LNCaP clone FGC (cell line): Measurements from ENCODE around the gene UBE2K.
A peak's percentile ranks its signal among the peaks of the same experiment; 100 is the strongest.

Experiments used
- DNase-seq: peaks from one replicate; pipeline ENCODE4 v3.0.0-alpha.2; 2011; ENCODE audit warnings: low read depth
- H3K4me3 ChIP-seq: 2 replicates; pipeline ENCODE4 v1.5.1; 2011; ENCODE audit warnings: mild to moderate bottlenecking, low read depth, low read length, control low read depth
- TF ChIP-seq, protein P1 (sequence below): IDR thresholded peaks from 2 replicates; pipeline ENCODE4 v1.5.1; 2012; ENCODE audit warnings: mild to moderate bottlenecking; ENCODE audit not compliant: control insufficient read depth, insufficient read depth; ENCODE audit errors: extremely low read depth

The UBE2K gene

GRCh38 chr4:39814403-39815185, 116.7 kb downstream of the UBE2K start:
- DNase-seq = peak; percentile 10
- H3K4me3 ChIP-seq = no peak overlapping the region
- TF ChIP-seq, protein P1, sequence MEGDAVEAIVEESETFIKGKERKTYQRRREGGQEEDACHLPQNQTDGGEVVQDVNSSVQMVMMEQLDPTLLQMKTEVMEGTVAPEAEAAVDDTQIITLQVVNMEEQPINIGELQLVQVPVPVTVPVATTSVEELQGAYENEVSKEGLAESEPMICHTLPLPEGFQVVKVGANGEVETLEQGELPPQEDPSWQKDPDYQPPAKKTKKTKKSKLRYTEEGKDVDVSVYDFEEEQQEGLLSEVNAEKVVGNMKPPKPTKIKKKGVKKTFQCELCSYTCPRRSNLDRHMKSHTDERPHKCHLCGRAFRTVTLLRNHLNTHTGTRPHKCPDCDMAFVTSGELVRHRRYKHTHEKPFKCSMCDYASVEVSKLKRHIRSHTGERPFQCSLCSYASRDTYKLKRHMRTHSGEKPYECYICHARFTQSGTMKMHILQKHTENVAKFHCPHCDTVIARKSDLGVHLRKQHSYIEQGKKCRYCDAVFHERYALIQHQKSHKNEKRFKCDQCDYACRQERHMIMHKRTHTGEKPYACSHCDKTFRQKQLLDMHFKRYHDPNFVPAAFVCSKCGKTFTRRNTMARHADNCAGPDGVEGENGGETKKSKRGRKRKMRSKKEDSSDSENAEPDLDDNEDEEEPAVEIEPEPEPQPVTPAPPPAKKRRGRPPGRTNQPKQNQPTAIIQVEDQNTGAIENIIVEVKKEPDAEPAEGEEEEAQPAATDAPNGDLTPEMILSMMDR = no peak

GRCh38 chr4:39818646-39819045, 120.7 kb downstream of the UBE2K start:
- no peak for DNase-seq
- TF ChIP-seq, protein P1 = no peak
- no peak overlapping the region for H3K4me3 ChIP-seq

- TF ChIP-seq, protein P1 = no peak
- no peak for DNase-seq
- no peak overlapping the region for H3K4me3 ChIP-seq
Observed at GRCh38 chr4:39820186-39820585, 122.2 kb downstream of the UBE2K start.

DNA sequence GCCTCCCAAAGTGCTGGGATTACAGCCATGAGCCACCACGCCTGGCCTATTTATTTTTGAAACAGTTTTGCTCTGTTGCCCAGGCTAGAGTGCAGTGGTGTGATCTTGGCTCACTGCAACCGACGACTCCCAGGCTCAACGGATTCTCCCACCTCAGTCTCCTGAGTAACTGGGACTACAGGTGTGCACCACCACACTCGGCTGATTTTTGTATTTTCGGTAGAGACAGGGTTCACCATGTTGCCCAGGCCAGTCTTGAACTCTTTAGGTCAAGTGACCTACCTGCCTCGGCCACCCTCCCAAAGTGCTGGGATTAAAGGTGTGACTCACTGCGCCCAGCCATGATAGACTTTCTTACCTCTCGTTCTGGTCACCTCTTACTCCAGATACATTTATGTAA, 124.0 kb downstream of the UBE2K start:
- no peak overlapping the region for H3K4me3 ChIP-seq
- no peak for DNase-seq

DNA sequence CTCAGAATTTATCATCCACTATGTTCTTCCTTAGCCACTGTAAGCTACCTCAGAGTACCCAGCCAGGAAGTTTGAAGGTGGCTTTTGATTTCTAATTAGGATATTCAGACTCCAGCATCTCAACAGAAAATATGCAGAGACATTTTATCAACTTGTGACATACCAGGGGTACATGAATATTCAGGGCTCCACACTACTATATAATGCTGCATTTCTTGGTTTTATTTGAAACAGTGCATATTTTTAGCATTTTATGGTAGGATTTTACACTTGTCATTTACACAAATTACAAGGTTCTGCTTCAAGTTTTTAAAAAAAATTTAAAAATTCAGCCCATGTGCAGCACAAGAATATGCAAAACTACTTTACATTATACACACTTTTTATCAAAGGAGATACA, 124.7 kb downstream of the UBE2K start:
- TF ChIP-seq, protein P1 = no peak
- DNase-seq = no peak
- no peak overlapping the region for H3K4me3 ChIP-seq

More for the DNA sequence above, 124.0 kb downstream of the UBE2K start:
- TF ChIP-seq, protein P1 = no peak

- TF ChIP-seq, protein P1 = no peak
- no peak for DNase-seq
Observed at GRCh38 chr4:39823191-39823590, 125.3 kb downstream of the UBE2K start.

GRCh38 chr4:39825090-39825489, 127.2 kb downstream of the UBE2K start:
- no peak for DNase-seq
- TF ChIP-seq, protein P1 = no peak
- no peak overlapping the region for H3K4me3 ChIP-seq

More at GRCh38 chr4:39823191-39823590, 125.3 kb downstream of the UBE2K start:
- no peak overlapping the region for H3K4me3 ChIP-seq
